Natural killer cell (primary cell): ENCODE measurements around the gene APOLD1. TPM values are rescaled to one million over a fixed set of nuclear protein-coding genes. Genes with fewer than 3 reads are reported as not detected.

Experiments used
- ATAC-seq, 3 donors: fragments of 150-1000 bp in 2 of 3; fragments of 200-7000 bp in 1 of 3; cut with Tn5 transposase; 1 replicate in 1 of 3; 2 replicates in 2 of 3; pipeline ENCODE4 v1.10.0; 2021; ENCODE audit warnings: mild to moderate bottlenecking in 2 of 3, moderate library complexity in 2 of 3
- DNase-seq, 2 donors: peaks; one replicate each; pipeline versions ENCODE4 v3.0.0 to v3.0.0-alpha.2; 2013 to 2021; ENCODE audit warnings: mixed read lengths in 1 of 2
- H3K27ac ChIP-seq: one replicate; pipeline ENCODE4 v1.5.1; 2013; ENCODE audit warnings: mild to moderate bottlenecking, low read length
- H3K27me3 ChIP-seq: one replicate; pipeline ENCODE4 v1.6.1; 2013; ENCODE audit warnings: low read length; ENCODE audit not compliant: control insufficient read depth, insufficient read depth
- H3K36me3 ChIP-seq: one replicate; pipeline ENCODE4 v1.6.1; 2013; ENCODE audit warnings: low read length; ENCODE audit not compliant: control insufficient read depth, insufficient read depth
- H3K4me1 ChIP-seq: one replicate; pipeline ENCODE4 v1.6.1; 2013; ENCODE audit warnings: low read length; ENCODE audit not compliant: control insufficient read depth, insufficient read depth
- H3K4me3 ChIP-seq: one replicate; pipeline ENCODE4 v1.5.1; 2013; ENCODE audit warnings: low read length
- H3K9me3 ChIP-seq: one replicate; pipeline ENCODE4 v1.6.1; 2013; ENCODE audit warnings: low read length; ENCODE audit not compliant: control insufficient read depth, insufficient read depth
- H3K27ac Mint-ChIP-seq, 2 donors: one replicate each; pipeline ENCODE4 v1.8.0; 2022; ENCODE audit warnings: mild to moderate bottlenecking in 2 of 2, mixed read lengths in 2 of 2, moderate library complexity in 1 of 2
- H3K27me3 Mint-ChIP-seq, 2 donors: one replicate each; pipeline ENCODE4 v1.8.0; 2022; ENCODE audit warnings: low read depth in 2 of 2, mixed read lengths in 2 of 2
- H3K36me3 Mint-ChIP-seq: one replicate; pipeline ENCODE4 v1.8.0; 2022; ENCODE audit warnings: mixed read lengths
- H3K4me1 Mint-ChIP-seq, 2 donors: one replicate each; pipeline ENCODE4 v1.8.0; 2022; ENCODE audit warnings: mixed read lengths in 2 of 2
- H3K4me3 Mint-ChIP-seq: one replicate; pipeline ENCODE4 v1.8.0; 2022; ENCODE audit warnings: mild to moderate bottlenecking, moderate library complexity, mixed read lengths
- H3K9me3 Mint-ChIP-seq, 2 donors: one replicate each; pipeline ENCODE4 v1.8.0; 2022; ENCODE audit warnings: mixed read lengths in 2 of 2
- WGBS: methylation state at CpG from one replicate; pipeline ENCODE4 v1.1.7; 2013; ENCODE audit warnings: missing lambda C conversion rate; ENCODE audit not compliant: insufficient coverage; 5-methylcytosine and 5-hydroxymethylcytosine counted together
- intact Hi-C: fragments of 100-400 bp; cut with micrococcal nuclease; formaldehyde crosslinking; loops from one replicate; pipeline ENCODE4 v1.14.2; 2022
- total RNA-seq, 4 donors: library from RNA; stranded (reverse); fragments of 120-200 nt in 1 of 4; gene quantifications; one replicate each; pipeline versions ENCODE4 v1.2.3 to v1.2.4, GENCODE V29; 2013 to 2022
- TF ChIP-seq, protein P1 (sequence below): fragments of 200-600 bp; IDR thresholded peaks from one replicate; pipeline ENCODE4 v1.8.0; 2022; ENCODE audit warnings: antibody characterized with exemption

The APOLD1 gene
- total RNA-seq, 3 donors from 2014 or later (not counting 1 experiment from before 2014, with no cell fraction given): 0.70 to 1.6 (median 1.6) TPM

DNA sequence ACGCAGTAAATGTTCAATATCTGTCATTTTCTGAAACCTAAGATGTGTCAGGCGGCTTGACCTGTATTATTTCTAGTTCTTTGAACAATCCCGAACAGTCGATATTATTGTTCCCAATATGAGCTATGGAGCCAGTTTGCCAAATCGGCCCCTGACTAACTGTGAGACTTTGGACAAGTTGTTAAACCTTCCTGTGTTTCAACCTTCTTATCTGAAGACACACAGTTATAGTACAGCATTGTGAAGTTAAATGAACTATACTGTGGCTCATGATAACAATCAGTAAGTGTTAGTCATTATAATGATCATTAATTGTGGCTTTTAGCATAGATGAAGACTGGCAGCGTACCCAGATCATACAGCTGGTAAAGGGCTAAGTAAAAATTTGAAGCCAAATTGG lies 51.1 kb downstream of the APOLD1 start:
- ATAC-seq (no peak), DNase-seq (no peak)
- intact Hi-C loops: no loop called here
- H3K27ac ChIP-seq: no peak overlapping the region
- Mint-ChIP-seq H3K4me1 (peaks cover 0 to 10% of the 10 kb centered on the region in 2 donors), H3K27ac (no peak overlapping the region), H3K4me3 (no peak overlapping the region), H3K36me3 (peaks cover 12% of the 10 kb centered on the region), H3K9me3 (no peaks in the 10 kb centered on the region), H3K27me3 (no peaks in the 10 kb centered on the region)
- 99% methylated on average over 5 of the region's 6 CpGs for WGBS
- H3K27me3 ChIP-seq: no peaks in the 10 kb centered on the region
- peaks cover 2% of the 10 kb centered on the region for H3K4me1 ChIP-seq
- peaks cover 11% of the 10 kb centered on the region for H3K36me3 ChIP-seq
- H3K9me3 ChIP-seq: no peaks in the 10 kb centered on the region
- H3K4me3 ChIP-seq: no peak overlapping the region
- TF ChIP-seq, protein P1, sequence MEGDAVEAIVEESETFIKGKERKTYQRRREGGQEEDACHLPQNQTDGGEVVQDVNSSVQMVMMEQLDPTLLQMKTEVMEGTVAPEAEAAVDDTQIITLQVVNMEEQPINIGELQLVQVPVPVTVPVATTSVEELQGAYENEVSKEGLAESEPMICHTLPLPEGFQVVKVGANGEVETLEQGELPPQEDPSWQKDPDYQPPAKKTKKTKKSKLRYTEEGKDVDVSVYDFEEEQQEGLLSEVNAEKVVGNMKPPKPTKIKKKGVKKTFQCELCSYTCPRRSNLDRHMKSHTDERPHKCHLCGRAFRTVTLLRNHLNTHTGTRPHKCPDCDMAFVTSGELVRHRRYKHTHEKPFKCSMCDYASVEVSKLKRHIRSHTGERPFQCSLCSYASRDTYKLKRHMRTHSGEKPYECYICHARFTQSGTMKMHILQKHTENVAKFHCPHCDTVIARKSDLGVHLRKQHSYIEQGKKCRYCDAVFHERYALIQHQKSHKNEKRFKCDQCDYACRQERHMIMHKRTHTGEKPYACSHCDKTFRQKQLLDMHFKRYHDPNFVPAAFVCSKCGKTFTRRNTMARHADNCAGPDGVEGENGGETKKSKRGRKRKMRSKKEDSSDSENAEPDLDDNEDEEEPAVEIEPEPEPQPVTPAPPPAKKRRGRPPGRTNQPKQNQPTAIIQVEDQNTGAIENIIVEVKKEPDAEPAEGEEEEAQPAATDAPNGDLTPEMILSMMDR: no peak

DNA sequence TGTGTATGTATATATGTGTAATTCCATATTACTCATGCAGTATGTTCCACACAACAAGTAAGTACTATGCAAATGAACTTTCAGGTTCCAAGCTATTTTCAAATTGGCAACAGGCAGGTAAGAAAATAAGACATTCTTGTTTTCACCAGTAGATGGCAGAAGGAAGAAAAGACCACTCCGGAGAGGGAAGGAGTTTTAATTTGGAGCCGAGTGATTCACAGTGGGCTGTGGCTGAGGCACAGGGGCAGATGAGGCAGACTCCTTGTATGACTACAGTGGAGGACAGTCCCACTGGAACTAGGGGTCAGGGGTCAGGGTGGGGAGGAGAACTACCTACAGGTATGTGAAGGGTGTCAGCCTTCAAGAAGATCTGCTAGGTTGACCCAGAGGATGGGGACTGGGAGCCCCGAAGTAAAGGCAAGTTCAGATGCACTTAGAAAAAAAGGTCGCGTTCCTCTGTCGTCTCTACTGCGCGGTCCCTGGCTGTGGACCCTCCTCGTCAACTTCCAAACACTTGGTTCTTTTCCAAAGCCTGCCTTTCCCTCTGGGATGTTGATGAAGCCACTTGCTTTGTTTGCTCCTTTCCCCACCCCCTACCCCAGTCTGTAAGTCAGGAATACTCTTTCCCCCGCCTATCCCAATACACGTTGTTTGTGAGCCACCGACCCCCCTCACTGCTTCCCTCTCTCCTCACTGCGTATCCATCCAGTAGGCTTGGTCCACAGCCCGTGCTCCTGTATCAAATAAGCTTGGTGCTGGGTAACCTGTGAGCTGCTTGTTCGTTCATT lies 51.8 kb downstream of the APOLD1 start:
- no peak overlapping the region for H3K4me3 Mint-ChIP-seq

DNA sequence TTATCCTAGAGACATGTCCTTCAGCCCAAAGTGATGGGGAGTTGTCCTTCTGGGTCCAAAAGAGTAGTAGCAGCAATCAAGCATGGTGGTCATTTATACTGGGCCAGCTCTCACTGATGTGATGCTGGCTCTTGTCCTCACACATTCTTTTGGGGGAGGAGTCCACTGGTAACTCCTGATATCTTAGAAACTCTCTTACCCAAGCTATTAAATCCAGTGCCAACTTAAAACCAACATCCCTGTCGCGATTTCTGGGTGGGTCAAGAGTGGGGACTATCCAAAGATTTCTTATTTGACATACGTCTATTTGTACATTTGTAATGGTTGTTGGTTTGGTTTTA lies 52.3 kb downstream of the APOLD1 start:
- WGBS: 91% methylated on average over 1 of the region's 3 CpGs
- TF ChIP-seq, protein P1: no peak
- Mint-ChIP-seq H3K4me1 (peaks cover 0 to 10% of the 10 kb centered on the region in 2 donors), H3K27me3 (no peaks in the 10 kb centered on the region), H3K9me3 (no peaks in the 10 kb centered on the region), H3K4me3 (no peak overlapping the region), H3K27ac (no peak overlapping the region), H3K36me3 (peaks cover 2% of the 10 kb centered on the region)
- H3K27me3 ChIP-seq: no peaks in the 10 kb centered on the region
- no peak overlapping the region for H3K27ac ChIP-seq
- peaks cover 2% of the 10 kb centered on the region for H3K4me1 ChIP-seq
- DNase-seq: no peak
- intact Hi-C loops: no loop called here
- H3K4me3 ChIP-seq: no peak overlapping the region
- H3K36me3 ChIP-seq: peaks cover 4% of the 10 kb centered on the region
- no peaks in the 10 kb centered on the region for H3K9me3 ChIP-seq
- ATAC-seq: no peak

More for the DNA sequence above, 51.8 kb downstream of the APOLD1 start:
- Mint-ChIP-seq H3K9me3 (no peaks in the 10 kb centered on the region), H3K36me3 (peaks cover 7% of the 10 kb centered on the region), H3K4me1 (peaks cover 0 to 10% of the 10 kb centered on the region in 2 donors), H3K27me3 (no peaks in the 10 kb centered on the region), H3K27ac (no peak overlapping the region)
- Histone ChIP-seq H3K4me3 (no peak overlapping the region), H3K9me3 (no peaks in the 10 kb centered on the region), H3K36me3 (peaks cover 8% of the 10 kb centered on the region), H3K27ac (no peak overlapping the region), H3K4me1 (peaks cover 2% of the 10 kb centered on the region), H3K27me3 (no peaks in the 10 kb centered on the region)
- TF ChIP-seq, protein P1: peak; percentile 29
- intact Hi-C loops: no loop called here
- ATAC-seq (peak; percentile 41 to 65 (median 64)), DNase-seq (peak in 1 of 2 donors; percentile 67)
- 80% methylated on average over 15 of the region's 15 CpGs for WGBS
